T-helper 9 cell (primary cell): ENCODE results near the gene NOXO1.
"Not testable (repeated sequence)": the region's sequence is repeated elsewhere in the genome, so short reads cannot be mapped to it uniquely, and the experiment has no call there.

Experiments
- DNase-seq: peaks from one replicate; pipeline ENCODE4 v3.0.0-alpha.2; 2020

NOXO1 gene

GRCh38 chr16:1961651-1962067 lies 19.6 kb downstream of the NOXO1 start:
- DNase-seq, result no peak

- DNase-seq, result no peak
Observed at GRCh38 chr16:1960665-1961630, 20.3 kb downstream of the NOXO1 start.

GRCh38 chr16:1959269-1960039 lies 21.8 kb downstream of the NOXO1 start, which contains the start of gene NDUFB10:
TSS of gene NDUFB10 (plus strand) at chr16:1959538. CDS start at chr16:1959625, 87 bp downstream.
- DNase-seq, result peak; percentile 90

- DNase-seq, result no peak
Observed at GRCh38 chr16:1958715-1959268, 22.5 kb downstream of the NOXO1 start.

- not testable (repeated sequence) for DNase-seq
Observed at GRCh38 chr16:1958143-1958491, 23.2 kb downstream of the NOXO1 start.

- DNase-seq, result not testable (repeated sequence)
Observed at GRCh38 chr16:1957434-1958142, 23.7 kb downstream of the NOXO1 start.

- no peak for DNase-seq
Observed at GRCh38 chr16:1953734-1954133, 27.5 kb downstream of the NOXO1 start.

GRCh38 chr16:1950559-1950958 lies 30.7 kb downstream of the NOXO1 start:
- no peak for DNase-seq

GRCh38 chr16:1950047-1950446 lies 31.2 kb downstream of the NOXO1 start:
- no peak for DNase-seq

- DNase-seq, result no peak
Observed at GRCh38 chr16:1949507-1949906, 31.8 kb downstream of the NOXO1 start.

- DNase-seq, result no peak
Observed at GRCh38 chr16:1947369-1947670, 33.9 kb downstream of the NOXO1 start.

- DNase-seq, result no peak
Observed at GRCh38 chr16:1946495-1947368, 34.5 kb downstream of the NOXO1 start.

- DNase-seq, result no peak
Observed at GRCh38 chr16:1945559-1946391, 35.5 kb downstream of the NOXO1 start.

- DNase-seq, result no peak
Observed at GRCh38 chr16:1944612-1945199, 36.6 kb downstream of the NOXO1 start.

GRCh38 chr16:1942810-1943726 lies 38.2 kb downstream of the NOXO1 start, which contains the start of gene MSRB1:
TSS of gene MSRB1 (minus strand) at chr16:1943199. CDS start at chr16:1943156, 43 bp downstream.
- peak; percentile 99 for DNase-seq

- DNase-seq, result no peak
Observed at GRCh38 chr16:1942047-1942809, 39.0 kb downstream of the NOXO1 start.

GRCh38 chr16:1941162-1942046 lies 39.9 kb downstream of the NOXO1 start:
- no peak for DNase-seq
